Activated CD8-positive, alpha-beta memory T cell treated with anti-CD3 and anti-CD28 coated beads, Interleukin-2, amount 10 ng/mL, durations not matched to agents 7 days and 5 days (primary cell): ENCODE measurements around the gene MIPEP. TPM values are rescaled to one million over a fixed set of nuclear protein-coding genes. Genes with fewer than 3 reads are reported as not detected.

ENCODE experiments used
- ATAC-seq: fragments of 150-1000 bp; cut with Tn5 transposase; one replicate; pipeline ENCODE4 v1.10.0; 2021; ENCODE audit warnings: moderate library complexity
- CTCF ChIA-PET: fragments of 350-600 bp; sonication (Branson Sonifier 250); formaldehyde crosslinking; loops from one replicate; lab custom pipeline; 2021; ENCODE audit warnings: antibody characterized with exemption; lab: Charles Lee
- DNase-seq: peaks from one replicate; pipeline ENCODE4 v3.0.0-alpha.2; 2020
- H3K27ac Mint-ChIP-seq: one replicate; pipeline ENCODE4 v1.8.0; 2021; ENCODE audit warnings: mild to moderate bottlenecking, mixed read lengths
- H3K27me3 Mint-ChIP-seq: one replicate; pipeline ENCODE4 v1.8.0; 2021; ENCODE audit warnings: mixed read lengths
- H3K36me3 Mint-ChIP-seq: one replicate; pipeline ENCODE4 v1.8.0; 2021; ENCODE audit warnings: mild to moderate bottlenecking, mixed read lengths
- H3K4me1 Mint-ChIP-seq: one replicate; pipeline ENCODE4 v1.8.0; 2021; ENCODE audit warnings: mixed read lengths
- H3K4me3 Mint-ChIP-seq: one replicate; pipeline ENCODE4 v1.8.0; 2021; ENCODE audit warnings: mild to moderate bottlenecking, moderate library complexity, mixed read lengths
- H3K9me3 Mint-ChIP-seq: one replicate; pipeline ENCODE4 v1.8.0; 2022; ENCODE audit warnings: low read depth, mixed read lengths
- total RNA-seq, 2 experiments: library from RNA; stranded (reverse); gene quantifications; one replicate each; pipeline ENCODE4 v1.2.3, GENCODE V29; 2021

MIPEP gene
- total RNA-seq, 2 experiments from 2014 or later: 10.5 to 11.4 TPM

DNA sequence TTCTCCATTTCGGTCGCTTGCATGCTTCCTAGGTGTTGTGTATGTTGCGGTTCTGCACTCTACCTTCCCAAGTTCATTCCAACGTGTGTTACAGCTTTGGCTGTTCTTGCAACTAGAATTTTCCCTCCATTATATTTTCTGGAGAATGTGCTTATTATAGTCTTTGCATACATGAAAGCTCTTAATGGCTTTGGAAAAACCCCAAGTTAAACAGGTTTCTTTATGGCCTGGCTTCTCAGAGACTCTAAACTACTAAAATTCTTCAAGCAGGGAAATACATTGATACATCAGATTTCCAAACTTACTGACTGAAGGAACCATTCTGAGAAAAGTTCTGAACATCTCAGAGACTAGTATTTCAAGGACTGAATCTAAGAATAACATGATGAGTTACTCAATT is 11.9 kb downstream of the MIPEP start:
- H3K27ac Mint-ChIP-seq: no peak overlapping the region
- no peak overlapping the region for H3K4me3 Mint-ChIP-seq
- ATAC-seq: no peak
- CTCF ChIA-PET: interaction anchor here (0.9 kb wide), 2 partner anchors 11 to 22 kb away, joined by 3 to 4 read pairs; no protein-coding TSS in a partner anchor
- H3K9me3 Mint-ChIP-seq: no peaks in the 10 kb centered on the region
- no peaks in the 10 kb centered on the region for H3K27me3 Mint-ChIP-seq
- H3K36me3 Mint-ChIP-seq: peaks cover 4% of the 10 kb centered on the region
- DNase-seq: no peak
- H3K4me1 Mint-ChIP-seq: no peaks in the 10 kb centered on the region

DNA sequence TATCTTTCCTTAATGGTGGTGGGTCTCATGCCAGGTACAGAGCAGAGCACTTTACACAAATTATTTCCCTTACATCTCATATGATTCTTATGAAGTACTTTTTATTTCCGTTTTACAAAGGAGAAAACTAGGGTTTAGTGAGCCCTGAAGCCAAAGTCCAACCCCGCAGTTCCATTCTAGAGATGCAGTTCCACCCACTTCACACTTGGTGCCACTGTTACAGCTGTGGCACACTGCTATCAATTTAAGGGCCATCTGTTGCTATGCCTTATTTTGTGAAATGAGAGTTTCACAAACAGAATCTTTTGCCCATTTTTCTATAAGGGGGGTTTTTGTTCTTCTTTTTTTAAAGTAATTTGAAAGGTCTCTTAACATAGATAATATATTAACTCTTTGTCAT is 12.9 kb downstream of the MIPEP start:
- H3K9me3 Mint-ChIP-seq: no peaks in the 10 kb centered on the region
- H3K36me3 Mint-ChIP-seq: peaks cover 4% of the 10 kb centered on the region
- ATAC-seq: no peak
- H3K27me3 Mint-ChIP-seq: no peaks in the 10 kb centered on the region
- H3K4me3 Mint-ChIP-seq: no peak overlapping the region
- no peaks in the 10 kb centered on the region for H3K4me1 Mint-ChIP-seq
- H3K27ac Mint-ChIP-seq: no peak overlapping the region
- no peak for DNase-seq
- CTCF ChIA-PET: interaction anchor here (0.9 kb wide), 1 partner anchor 23 kb away, joined by 4 read pairs; no protein-coding TSS in a partner anchor

DNA sequence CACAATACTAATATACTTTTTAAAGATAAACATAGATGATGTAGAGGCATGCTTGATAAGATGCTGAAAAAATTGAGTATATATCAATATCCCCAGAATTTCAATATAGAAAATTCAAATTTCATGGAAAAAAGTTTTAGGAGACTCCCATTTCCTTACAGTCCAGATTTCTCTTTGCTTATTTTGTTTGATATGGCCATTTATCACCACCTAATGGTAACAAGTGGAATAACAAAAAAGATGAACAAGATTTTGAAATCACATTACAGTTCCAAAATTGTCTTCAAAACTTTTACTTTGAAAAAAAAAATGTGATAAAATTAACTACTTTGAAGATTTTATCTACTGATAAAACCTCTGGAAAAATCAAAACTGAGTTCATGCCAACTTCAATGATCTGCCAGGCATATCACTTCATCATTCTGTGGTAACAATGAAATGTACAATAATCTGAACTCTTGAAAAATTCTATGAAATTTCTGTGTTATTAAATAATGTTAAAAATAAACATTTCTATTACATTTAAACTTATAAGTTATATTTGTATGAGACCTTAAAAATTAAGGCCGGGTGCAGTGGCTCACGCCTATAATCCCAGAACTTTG is 17.5 kb downstream of the MIPEP start:
- Mint-ChIP-seq H3K4me3 (no peak overlapping the region), H3K9me3 (no peaks in the 10 kb centered on the region), H3K36me3 (no peaks in the 10 kb centered on the region), H3K27me3 (no peaks in the 10 kb centered on the region), H3K4me1 (no peaks in the 10 kb centered on the region), H3K27ac (no peak overlapping the region)
- DNase-seq: no peak
- ATAC-seq: no peak
- CTCF ChIA-PET: no interaction called here

DNA sequence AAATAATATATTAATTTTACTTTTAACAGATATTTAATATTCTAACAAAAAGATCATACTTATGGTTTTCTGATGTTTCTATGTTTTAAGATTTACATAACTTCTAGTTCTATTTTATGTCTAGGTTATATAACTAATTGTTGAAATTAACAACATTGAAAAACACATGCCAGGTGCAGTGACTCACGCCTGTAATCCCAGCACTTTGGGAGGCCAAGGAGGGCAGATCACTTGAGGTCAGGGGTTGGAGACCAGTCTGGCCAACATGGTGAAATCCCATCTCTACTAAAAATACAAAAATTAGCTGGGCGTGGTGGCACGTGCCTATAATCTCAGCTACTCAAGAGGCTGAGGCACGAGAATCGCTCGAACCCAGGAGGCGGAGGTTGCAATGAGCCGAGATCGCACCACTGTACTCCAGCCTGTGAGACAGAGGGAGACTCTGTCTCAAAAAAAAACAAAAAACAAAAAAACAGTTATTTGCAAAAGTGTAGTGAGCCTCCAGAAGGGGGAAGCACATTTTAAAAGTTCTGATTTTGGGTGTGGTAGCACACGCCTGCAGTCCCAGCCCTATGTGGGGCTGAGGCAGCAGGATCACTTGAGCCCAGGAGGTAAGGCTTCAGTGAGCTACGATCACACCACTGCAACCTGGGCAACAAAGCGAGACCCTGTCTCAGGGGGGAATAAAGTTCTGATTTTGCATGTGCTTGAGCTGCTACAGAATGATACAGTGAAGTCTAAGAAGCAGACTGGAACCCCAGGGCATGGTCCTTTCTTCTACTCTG is 18.7 kb downstream of the MIPEP start:
- Mint-ChIP-seq H3K4me1 (peaks cover 2% of the 10 kb centered on the region), H3K36me3 (no peaks in the 10 kb centered on the region), H3K27me3 (no peaks in the 10 kb centered on the region), H3K4me3 (no peak overlapping the region), H3K27ac (no peak overlapping the region), H3K9me3 (no peaks in the 10 kb centered on the region)
- DNase-seq (no peak), ATAC-seq (no peak)
- CTCF ChIA-PET: interaction anchor here (1.4 kb wide), 1 partner anchor 404 kb away, joined by 4 read pairs; no protein-coding TSS in a partner anchor

DNA sequence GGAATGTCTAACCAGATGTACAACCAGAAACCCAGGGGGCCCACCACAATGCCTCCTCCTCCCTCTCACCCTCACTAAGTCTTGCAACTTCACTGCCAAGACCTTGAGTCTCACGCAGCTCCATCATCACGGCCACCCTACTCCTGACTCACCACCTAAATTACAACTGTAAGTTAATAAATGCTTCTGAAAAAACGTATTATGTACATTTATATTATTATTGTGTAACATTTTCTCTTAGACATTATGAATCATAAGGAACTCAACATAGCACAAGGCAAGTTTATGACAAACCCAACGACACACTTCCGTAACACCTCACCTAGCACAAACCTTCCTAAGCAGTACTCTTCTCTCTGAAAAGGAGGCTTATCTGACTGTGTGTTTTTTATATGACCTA is 20.7 kb downstream of the MIPEP start:
- no peak for DNase-seq
- Mint-ChIP-seq H3K36me3 (no peaks in the 10 kb centered on the region), H3K4me3 (no peak overlapping the region), H3K9me3 (no peaks in the 10 kb centered on the region), H3K27me3 (no peaks in the 10 kb centered on the region), H3K4me1 (peaks cover 4% of the 10 kb centered on the region), H3K27ac (no peak overlapping the region)
- CTCF ChIA-PET: interaction anchor here (0.9 kb wide), 1 partner anchor 402 kb away, joined by 4 read pairs; no protein-coding TSS in a partner anchor
- ATAC-seq: no peak

DNA sequence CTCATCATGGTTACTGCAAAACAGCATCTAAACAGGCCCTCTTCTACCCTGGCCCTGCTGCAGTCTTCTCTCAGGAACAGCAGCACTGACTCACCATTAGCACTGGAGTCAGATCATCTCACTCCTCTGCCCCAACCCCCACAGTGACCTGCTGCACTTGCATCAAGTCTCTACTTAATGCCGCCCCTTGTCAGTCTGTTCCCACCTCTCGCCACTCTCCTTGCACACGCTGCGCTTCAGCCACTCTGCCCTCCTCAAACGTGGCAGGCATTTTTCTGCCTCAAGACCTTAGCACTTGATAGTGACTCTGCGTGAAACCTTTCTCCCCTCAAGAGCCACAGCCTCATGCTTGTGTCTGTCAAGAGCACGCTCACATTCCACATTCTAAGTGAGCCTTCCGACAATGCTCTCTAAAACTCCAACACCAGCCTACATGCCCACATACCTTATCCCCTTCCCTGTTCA is 22.1 kb downstream of the MIPEP start:
- Mint-ChIP-seq H3K9me3 (no peaks in the 10 kb centered on the region), H3K4me3 (no peak overlapping the region), H3K4me1 (peaks cover 4% of the 10 kb centered on the region), H3K27ac (no peak overlapping the region), H3K36me3 (peaks cover 1% of the 10 kb centered on the region), H3K27me3 (no peaks in the 10 kb centered on the region)
- ATAC-seq (no peak), DNase-seq (no peak)
- CTCF ChIA-PET: no interaction called here

DNA sequence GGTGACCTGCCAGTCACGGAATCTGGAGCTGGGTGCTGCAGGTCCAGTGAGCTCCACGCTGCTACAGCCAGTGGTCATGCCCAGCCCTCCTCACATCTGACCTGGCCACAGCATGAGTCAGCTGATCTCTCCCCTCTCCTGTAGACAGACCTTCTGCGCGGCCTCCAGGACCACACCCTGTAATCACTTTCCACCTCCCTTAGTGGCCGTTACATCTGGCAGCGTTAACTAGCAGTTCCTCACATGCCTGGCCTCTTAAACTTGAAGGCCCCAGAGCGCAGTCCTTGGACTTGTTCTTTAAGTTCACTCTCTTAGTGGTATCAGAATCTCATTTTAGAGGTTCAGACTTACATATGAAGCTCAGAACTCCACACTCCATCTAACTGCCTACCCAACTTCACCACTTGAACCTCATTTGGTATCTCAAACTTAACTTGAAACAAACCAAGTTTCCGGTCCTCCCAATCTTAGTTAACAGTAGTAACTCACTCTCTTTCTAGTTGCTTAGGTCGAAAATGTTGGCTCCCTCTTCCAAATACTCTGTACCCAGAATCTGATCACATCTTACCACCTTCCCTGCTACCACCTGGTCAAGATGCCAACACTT is 22.7 kb downstream of the MIPEP start:
- Mint-ChIP-seq H3K27me3 (no peaks in the 10 kb centered on the region), H3K9me3 (no peaks in the 10 kb centered on the region), H3K36me3 (peaks cover 1% of the 10 kb centered on the region), H3K4me3 (no peak overlapping the region), H3K27ac (no peak overlapping the region), H3K4me1 (peaks cover 4% of the 10 kb centered on the region)
- ATAC-seq (no peak), DNase-seq (no peak)
- CTCF ChIA-PET: no interaction called here

DNA sequence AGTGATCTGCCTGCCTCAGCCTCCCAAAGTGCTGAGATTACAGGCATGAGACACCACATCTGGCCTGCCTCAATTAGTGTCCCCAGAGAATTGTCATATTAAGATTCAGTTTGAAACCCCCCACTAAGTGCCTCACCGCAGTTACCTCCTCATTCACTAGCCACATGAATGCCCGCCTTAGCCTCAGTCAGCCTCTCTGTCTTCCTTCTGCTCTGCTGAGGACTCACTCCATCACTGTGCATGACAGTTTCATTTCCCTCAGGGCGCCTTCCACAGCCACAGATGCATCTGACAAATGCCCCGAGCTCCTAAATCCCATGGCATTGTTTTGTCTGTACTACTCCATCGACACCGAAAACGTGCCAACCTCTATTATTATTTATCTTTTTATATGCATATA is 23.3 kb downstream of the MIPEP start:
- CTCF ChIA-PET: interaction anchor here (0.6 kb wide), 1 partner anchor 19 kb away, joined by 3 read pairs; no protein-coding TSS in a partner anchor
- ATAC-seq (no peak), DNase-seq (no peak)
- Mint-ChIP-seq H3K36me3 (peaks cover 1% of the 10 kb centered on the region), H3K4me1 (peaks cover 4% of the 10 kb centered on the region), H3K27me3 (no peaks in the 10 kb centered on the region), H3K27ac (no peak overlapping the region), H3K9me3 (no peaks in the 10 kb centered on the region), H3K4me3 (no peak overlapping the region)

DNA sequence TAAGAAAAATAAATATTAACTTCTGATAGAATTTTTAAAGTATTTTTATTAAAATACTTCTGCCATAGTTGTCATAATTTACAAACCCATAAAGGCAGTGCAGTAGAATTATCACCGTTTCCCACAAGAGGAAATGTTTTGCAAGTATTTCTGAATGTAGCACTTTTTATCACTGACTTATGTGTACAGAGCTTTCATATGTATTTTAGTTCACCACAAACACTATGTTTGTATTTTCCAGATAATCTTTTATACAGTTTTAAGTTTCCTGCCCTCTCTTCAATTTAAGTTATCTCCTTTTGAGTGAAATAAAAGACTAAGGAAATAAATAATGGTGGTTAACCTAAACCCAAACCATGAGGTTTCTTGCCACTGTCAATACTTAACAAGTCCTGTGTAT is 24.2 kb downstream of the MIPEP start:
- H3K4me1 Mint-ChIP-seq: peaks cover 4% of the 10 kb centered on the region
- H3K4me3 Mint-ChIP-seq: no peak overlapping the region

DNA sequence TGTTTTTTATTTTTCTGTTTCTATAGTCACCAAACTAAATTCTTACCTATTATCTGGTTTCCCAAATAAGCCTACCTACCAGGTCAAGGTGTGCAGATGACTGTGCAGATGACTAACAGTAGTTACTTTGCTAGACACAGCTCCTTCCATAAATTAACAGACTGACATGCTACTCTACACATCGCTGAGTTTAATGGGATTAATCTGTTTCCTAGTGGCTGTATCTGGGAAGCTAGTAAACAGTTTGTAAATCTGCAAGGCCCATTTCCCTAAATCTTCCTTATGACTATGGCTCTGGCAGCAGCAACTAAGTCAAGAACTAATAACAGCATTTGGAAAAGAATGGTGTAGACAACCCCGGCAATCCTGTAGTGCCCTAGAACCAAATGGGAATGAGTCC is 27.9 kb downstream of the MIPEP start:
- Mint-ChIP-seq H3K9me3 (no peaks in the 10 kb centered on the region), H3K27ac (no peak overlapping the region), H3K4me1 (peaks cover 9% of the 10 kb centered on the region), H3K36me3 (peaks cover 1% of the 10 kb centered on the region), H3K27me3 (no peaks in the 10 kb centered on the region), H3K4me3 (no peak overlapping the region)
- ATAC-seq (no peak), DNase-seq (no peak)
- CTCF ChIA-PET: no interaction called here

More for the DNA sequence above, 24.2 kb downstream of the MIPEP start:
- CTCF ChIA-PET: no interaction called here
- DNase-seq (no peak), ATAC-seq (no peak)
- no peaks in the 10 kb centered on the region for H3K9me3 Mint-ChIP-seq
- H3K36me3 Mint-ChIP-seq: peaks cover 1% of the 10 kb centered on the region
- no peak overlapping the region for H3K27ac Mint-ChIP-seq
- H3K27me3 Mint-ChIP-seq: no peaks in the 10 kb centered on the region

DNA sequence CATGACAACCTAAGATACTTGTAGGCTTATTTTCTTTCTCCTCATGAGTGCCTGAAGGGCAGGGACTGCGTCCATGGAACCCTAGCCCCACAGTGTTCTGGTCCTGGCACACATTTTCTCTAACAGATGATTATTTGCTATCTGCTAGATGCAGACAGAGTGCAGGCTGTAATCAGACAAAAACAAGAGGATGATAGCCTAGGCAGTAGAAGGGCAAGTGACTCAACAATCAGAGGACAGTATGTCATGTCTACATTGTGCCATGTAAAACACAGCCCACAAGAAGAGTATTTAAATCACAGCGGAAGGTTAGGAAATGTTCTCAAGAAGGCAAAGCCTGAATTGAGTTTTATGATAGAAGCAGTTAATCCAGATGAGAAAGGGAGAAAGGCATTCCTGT is 29.3 kb downstream of the MIPEP start:
- Mint-ChIP-seq H3K4me3 (no peak overlapping the region), H3K27ac (no peak overlapping the region), H3K27me3 (no peaks in the 10 kb centered on the region), H3K4me1 (peaks cover 4% of the 10 kb centered on the region), H3K9me3 (no peaks in the 10 kb centered on the region), H3K36me3 (peaks cover 1% of the 10 kb centered on the region)
- DNase-seq: no peak
- ATAC-seq: no peak
- CTCF ChIA-PET: no interaction called here

DNA sequence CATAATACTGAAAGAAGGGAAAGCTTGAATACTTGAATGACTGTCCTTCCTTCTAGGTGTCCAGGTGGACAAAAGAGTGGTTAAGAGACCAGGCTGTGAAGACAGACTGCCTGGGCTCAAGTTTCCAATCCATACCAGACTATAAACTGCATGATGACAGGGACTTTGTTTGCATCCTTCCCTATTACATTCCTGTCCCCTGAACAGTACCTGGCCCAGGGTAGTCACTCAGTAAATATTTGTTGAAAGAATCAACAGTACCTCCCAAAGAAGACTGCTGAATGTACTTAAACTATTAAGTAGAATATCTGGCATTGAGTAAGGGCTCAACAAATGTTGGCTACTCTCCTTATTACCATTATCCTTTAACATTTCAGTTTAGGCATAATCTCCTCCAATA is 29.7 kb downstream of the MIPEP start:
- H3K4me1 Mint-ChIP-seq: peaks cover 4% of the 10 kb centered on the region
- no peaks in the 10 kb centered on the region for H3K27me3 Mint-ChIP-seq
- CTCF ChIA-PET: no interaction called here
- ATAC-seq (no peak), DNase-seq (no peak)
- no peak overlapping the region for H3K4me3 Mint-ChIP-seq
- H3K9me3 Mint-ChIP-seq: no peaks in the 10 kb centered on the region
- no peak overlapping the region for H3K27ac Mint-ChIP-seq
- H3K36me3 Mint-ChIP-seq: peaks cover 1% of the 10 kb centered on the region

DNA sequence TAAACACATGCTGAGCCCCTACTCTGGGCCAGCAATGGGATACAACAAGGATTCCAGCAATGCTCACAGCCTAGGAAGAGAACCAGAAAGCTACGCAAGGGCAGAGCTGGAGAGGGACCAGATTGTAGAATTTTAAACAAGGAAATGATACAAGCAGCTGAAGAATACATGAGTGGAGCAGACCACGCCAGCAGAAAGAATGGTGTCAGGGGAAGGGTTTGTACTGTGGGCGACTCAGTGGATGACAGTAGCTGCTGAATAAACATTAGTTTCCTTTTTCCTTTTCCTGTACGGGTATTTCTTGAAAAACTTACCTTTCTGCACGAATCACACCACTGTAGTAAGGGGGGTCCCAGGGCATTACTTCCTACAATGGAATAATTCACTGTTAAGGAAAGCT is 30.7 kb downstream of the MIPEP start:
- no peak for ATAC-seq

More for the DNA sequence above, 30.7 kb downstream of the MIPEP start:
- no peaks in the 10 kb centered on the region for H3K27me3 Mint-ChIP-seq
- no peak overlapping the region for H3K4me3 Mint-ChIP-seq
- no peak for DNase-seq
- no peak overlapping the region for H3K27ac Mint-ChIP-seq
- CTCF ChIA-PET: interaction anchor here (0.5 kb wide), 1 partner anchor 1216 kb away, joined by 3 read pairs; no protein-coding TSS in a partner anchor
- H3K4me1 Mint-ChIP-seq: peaks cover 4% of the 10 kb centered on the region
- H3K36me3 Mint-ChIP-seq: peaks cover 1% of the 10 kb centered on the region
- H3K9me3 Mint-ChIP-seq: no peaks in the 10 kb centered on the region
